NCI-H187 treated with DMSO at 0.1 percent for 48 hours (cell line): Measurements from ENCODE around the gene COLGALT1.
"Not testable (repeated sequence)": the region's sequence is repeated elsewhere in the genome, so short reads cannot be mapped to it uniquely, and the experiment has no call there.

Experiments
- DNase-seq: peaks from one replicate; lab custom pipeline; 2025; lab: John Stamatoyannopoulos, UW

The COLGALT1 gene

GRCh38 chr19:17534767-17535166 is 20.7 kb upstream of the COLGALT1 start:
- DNase-seq = no peak

- DNase-seq = no peak
Measured at GRCh38 chr19:17536955-17537354, 18.5 kb upstream of the COLGALT1 start.

GRCh38 chr19:17538684-17539237 is 16.7 kb upstream of the COLGALT1 start:
- DNase-seq = no peak

GRCh38 chr19:17539238-17540117 is 16.0 kb upstream of the COLGALT1 start:
- DNase-seq = peak; percentile 46

- DNase-seq = no peak
Measured at GRCh38 chr19:17540174-17540573, 15.3 kb upstream of the COLGALT1 start.

GRCh38 chr19:17541184-17541759 is 14.2 kb upstream of the COLGALT1 start:
- no peak for DNase-seq

GRCh38 chr19:17542042-17542441 is 13.4 kb upstream of the COLGALT1 start:
- no peak for DNase-seq

- DNase-seq = no peak
Measured at GRCh38 chr19:17542793-17543582, 12.5 kb upstream of the COLGALT1 start.

- no peak for DNase-seq
Measured at GRCh38 chr19:17543986-17544385, 11.5 kb upstream of the COLGALT1 start.

- DNase-seq = no peak
Measured at GRCh38 chr19:17544418-17544817, 11.0 kb upstream of the COLGALT1 start.

- no peak for DNase-seq
Measured at GRCh38 chr19:17548145-17548544, 7.3 kb upstream of the COLGALT1 start.

- no peak for DNase-seq
Measured at GRCh38 chr19:17549085-17549740, 6.2 kb upstream of the COLGALT1 start.

- no peak for DNase-seq
Measured at GRCh38 chr19:17550076-17550667, 5.3 kb upstream of the COLGALT1 start.

- DNase-seq = not testable (repeated sequence)
Measured at GRCh38 chr19:17552735-17553134, 2.7 kb upstream of the COLGALT1 start.

- no peak for DNase-seq
Measured at GRCh38 chr19:17553256-17553655, 2.2 kb upstream of the COLGALT1 start.

GRCh38 chr19:17554968-17555479 is 425 bp upstream of the COLGALT1 start:
- no peak for DNase-seq

GRCh38 chr19:17555929-17556813 is 722 bp downstream of the COLGALT1 start:
- no peak for DNase-seq

GRCh38 chr19:17556995-17557394 is 1.5 kb downstream of the COLGALT1 start:
- DNase-seq = no peak

GRCh38 chr19:17557466-17557865 is 2.0 kb downstream of the COLGALT1 start:
- no peak for DNase-seq

GRCh38 chr19:17560205-17560595 is 4.8 kb downstream of the COLGALT1 start:
- no peak for DNase-seq
